Muscle layer of duodenum (tissue), 2 donors: Measurements from ENCODE around the gene FAM124A.

ENCODE experiments used
- H3K27ac ChIP-seq: one replicate; pipeline ENCODE4 v1.7.0; 2013; ENCODE audit warnings: mild to moderate bottlenecking, low read length
- H3K27me3 ChIP-seq: one replicate; pipeline ENCODE4 v1.7.0; 2013; ENCODE audit warnings: low read depth, mild to moderate bottlenecking, control low read depth, low read length
- H3K36me3 ChIP-seq, 2 donors: one replicate each; pipeline ENCODE4 v1.7.0; 2013; ENCODE audit warnings: low read length in 2 of 2, control low read depth in 1 of 2, mild to moderate bottlenecking in 1 of 2; ENCODE audit not compliant: insufficient read depth in 2 of 2, control insufficient read depth in 1 of 2
- H3K4me1 ChIP-seq, 2 donors: one replicate each; pipeline ENCODE4 v1.7.0; 2013; ENCODE audit warnings: low read length in 2 of 2, mild to moderate bottlenecking in 2 of 2, control low read depth in 1 of 2, moderate library complexity in 1 of 2; ENCODE audit not compliant: insufficient read depth in 2 of 2, control insufficient read depth in 1 of 2
- H3K4me3 ChIP-seq, 2 donors: one replicate each; pipeline ENCODE4 v1.7.0; 2013; ENCODE audit warnings: low read length in 2 of 2, low read depth in 1 of 2, mild to moderate bottlenecking in 1 of 2
- H3K9me3 ChIP-seq, 2 donors: one replicate each; pipeline ENCODE4 v1.7.0; 2013; ENCODE audit warnings: low read length in 2 of 2, control low read depth in 1 of 2, mild to moderate bottlenecking in 1 of 2; ENCODE audit not compliant: control insufficient read depth in 1 of 2
- donor health status: healthy.

FAM124A gene

DNA sequence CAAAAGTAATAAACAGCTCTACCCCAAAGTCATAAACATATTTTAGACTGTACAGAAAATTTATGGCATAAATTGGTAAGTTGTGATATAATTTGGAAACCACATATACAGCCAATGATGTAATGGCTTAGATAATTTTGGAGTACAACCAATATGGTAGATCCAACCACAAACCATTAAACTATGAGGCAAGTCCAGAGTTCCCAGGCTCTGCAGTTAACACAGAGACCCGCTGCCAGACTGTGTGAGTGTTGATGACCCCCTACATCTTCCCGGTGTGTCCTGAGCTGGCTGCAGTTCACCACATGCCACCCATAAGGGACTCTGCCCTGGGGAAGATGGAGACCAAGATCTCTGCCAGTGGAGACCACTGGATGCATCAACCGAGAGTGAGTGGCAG is 107.4 kb downstream of the FAM124A start:
- Histone ChIP-seq H3K27me3 (no peaks in the 10 kb centered on the region), H3K36me3 (no peaks in the 10 kb centered on the region), H3K27ac (no peak overlapping the region), H3K4me1 (no peaks in the 10 kb centered on the region), H3K9me3 (no peaks in the 10 kb centered on the region), H3K4me3 (no peak overlapping the region)

DNA sequence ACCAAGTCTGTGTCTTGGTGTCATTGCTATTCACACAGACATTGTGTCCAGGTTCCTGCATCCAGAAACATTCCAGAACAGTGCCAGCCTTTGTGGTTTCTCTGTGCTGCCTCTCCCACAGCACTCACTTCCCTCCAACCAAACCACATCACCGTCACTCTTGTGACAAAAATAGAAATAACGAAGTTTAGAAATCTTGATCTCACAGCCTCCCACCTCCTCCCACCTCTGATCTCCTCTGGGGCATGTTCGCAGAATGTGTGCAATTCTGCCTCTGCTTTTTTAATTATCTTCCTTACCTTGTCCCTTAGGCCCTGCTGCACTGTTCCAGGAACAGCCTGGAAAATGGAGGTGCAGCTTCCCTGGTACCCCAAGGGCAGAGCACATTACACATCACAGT is 108.6 kb downstream of the FAM124A start:
- Histone ChIP-seq H3K27me3 (no peaks in the 10 kb centered on the region), H3K4me1 (no peaks in the 10 kb centered on the region), H3K27ac (no peak overlapping the region), H3K9me3 (no peaks in the 10 kb centered on the region), H3K4me3 (no peak overlapping the region), H3K36me3 (no peaks in the 10 kb centered on the region)

DNA sequence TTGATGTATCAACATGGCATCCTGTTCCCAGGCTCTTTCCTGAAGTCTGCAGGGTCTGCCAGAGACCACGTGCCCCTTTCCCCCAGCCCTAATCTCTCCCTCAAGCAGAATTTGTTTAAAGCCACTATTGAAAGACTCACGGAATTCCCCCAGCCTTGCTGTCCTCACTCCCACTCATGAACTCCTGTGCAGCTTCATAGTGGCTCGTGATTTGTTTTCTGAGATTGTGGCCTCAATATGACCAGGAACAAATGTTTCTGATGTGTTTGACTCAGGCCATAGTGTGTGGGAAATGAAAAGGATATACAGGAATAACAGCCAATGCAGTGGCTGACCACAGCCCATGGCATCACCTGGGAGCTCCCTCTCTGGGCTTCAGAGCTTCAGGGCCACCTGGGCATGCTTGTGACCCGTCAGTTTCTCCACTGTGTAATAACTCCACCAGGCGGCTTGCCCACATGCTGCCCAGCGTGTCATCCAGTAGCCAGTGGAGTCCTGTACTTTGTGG is 109.2 kb downstream of the FAM124A start:
- Histone ChIP-seq H3K9me3 (no peaks in the 10 kb centered on the region), H3K4me3 (no peak overlapping the region), H3K36me3 (no peaks in the 10 kb centered on the region), H3K4me1 (no peaks in the 10 kb centered on the region), H3K27ac (no peak overlapping the region), H3K27me3 (no peaks in the 10 kb centered on the region)

DNA sequence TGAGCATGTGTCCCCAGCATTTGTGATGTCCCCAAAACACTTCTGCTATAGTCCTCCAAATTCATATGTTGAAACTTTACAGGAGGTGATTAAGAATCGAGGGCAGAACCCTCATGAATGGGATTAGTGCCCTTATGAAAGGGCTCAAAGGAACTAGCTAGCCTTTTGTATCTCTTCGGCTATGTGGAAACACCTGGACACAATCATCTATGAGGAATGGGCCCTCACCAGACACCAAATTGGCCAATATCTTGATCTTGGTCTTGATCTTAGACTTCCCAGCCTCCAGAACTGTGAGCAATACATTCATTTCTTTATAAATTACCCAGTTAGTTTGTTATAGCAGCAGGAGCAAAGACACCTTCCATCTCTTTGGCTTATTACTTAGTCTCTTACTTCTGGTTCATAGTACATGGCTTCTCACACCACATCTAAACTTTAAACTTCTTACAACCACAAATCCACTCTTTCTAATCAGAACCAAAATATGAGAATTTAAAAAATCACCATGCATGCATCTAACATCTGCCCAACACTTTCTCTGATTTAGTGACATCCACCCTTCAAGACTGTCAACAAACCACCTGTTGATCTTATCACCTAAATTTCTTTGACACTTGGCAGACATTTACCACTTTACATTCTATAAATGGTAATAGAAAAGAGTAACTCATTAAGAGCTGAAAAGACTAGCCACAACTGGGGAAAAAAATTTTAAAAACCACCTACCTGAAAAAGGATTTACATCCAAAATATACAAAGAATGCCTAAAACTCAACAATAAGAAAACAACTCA is 110.6 kb downstream of the FAM124A start:
- no peaks in the 10 kb centered on the region for H3K36me3 ChIP-seq
- no peaks in the 10 kb centered on the region for H3K4me1 ChIP-seq
- no peaks in the 10 kb centered on the region for H3K27me3 ChIP-seq
- no peak overlapping the region for H3K4me3 ChIP-seq
- no peaks in the 10 kb centered on the region for H3K9me3 ChIP-seq
- H3K27ac ChIP-seq = no peak overlapping the region

DNA sequence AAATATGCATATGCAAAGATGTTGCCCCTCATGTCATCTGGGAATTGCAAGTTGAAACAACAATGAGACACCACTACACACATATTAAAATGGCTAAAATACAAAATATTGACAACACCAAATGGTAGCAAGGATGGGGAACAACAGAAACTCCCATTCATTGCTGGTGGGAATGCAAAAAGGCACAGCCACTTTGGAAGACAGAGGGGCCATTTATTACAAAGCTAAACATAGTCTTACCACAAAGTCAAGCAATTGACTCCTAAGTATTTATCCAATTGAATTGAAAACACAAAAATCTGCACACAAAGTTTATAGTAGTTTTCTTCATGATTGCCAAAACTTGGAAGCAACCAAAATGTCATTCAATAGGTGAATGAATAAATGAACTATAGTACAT is 111.2 kb downstream of the FAM124A start:
- Histone ChIP-seq H3K27ac (no peak overlapping the region), H3K4me1 (no peaks in the 10 kb centered on the region), H3K9me3 (no peaks in the 10 kb centered on the region), H3K36me3 (no peaks in the 10 kb centered on the region), H3K27me3 (no peaks in the 10 kb centered on the region), H3K4me3 (no peak overlapping the region)

DNA sequence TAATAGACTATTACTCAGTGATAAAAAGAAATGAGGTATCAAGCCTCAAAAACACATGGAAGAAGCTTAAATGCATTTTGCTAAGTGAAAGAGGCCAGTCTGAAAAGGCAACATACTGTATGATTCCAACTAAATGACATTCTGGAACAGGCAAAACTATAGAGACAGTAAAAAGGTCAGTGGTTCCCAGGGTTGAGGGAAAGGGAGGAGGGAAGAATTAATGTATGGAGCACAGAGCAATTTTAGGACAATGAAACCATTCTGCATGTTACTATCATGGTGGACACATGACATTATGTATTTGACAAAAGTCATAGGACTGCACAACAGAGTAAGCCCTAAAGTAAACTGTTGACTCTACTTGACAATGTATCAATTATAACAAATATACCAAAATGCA is 111.6 kb downstream of the FAM124A start:
- no peaks in the 10 kb centered on the region for H3K36me3 ChIP-seq
- H3K27me3 ChIP-seq = no peaks in the 10 kb centered on the region
- no peak overlapping the region for H3K27ac ChIP-seq
- no peaks in the 10 kb centered on the region for H3K4me1 ChIP-seq
- H3K9me3 ChIP-seq = no peaks in the 10 kb centered on the region
- H3K4me3 ChIP-seq = no peak overlapping the region
